CD14-positive monocyte (primary cell): ENCODE measurements around the gene OR4A16. TPM values are rescaled to one million over a fixed set of nuclear protein-coding genes. Genes with fewer than 3 reads are reported as not detected.

Experiments
- DNase-seq, 3 donors: peaks; one replicate each; pipeline ENCODE4 v3.0.0-alpha.2; 2011 to 2022
- H2AFZ ChIP-seq: 2 replicates; pipeline ENCODE4 v1.6.0; 2012; ENCODE audit warnings: mild to moderate bottlenecking, low read depth, low read length, inconsistent platforms; ENCODE audit not compliant: insufficient read depth, poor library complexity, severe bottlenecking
- H3K27ac ChIP-seq, 2 donors: 1 replicate in 1 of 2; 2 replicates in 1 of 2; pipeline ENCODE4 v1.5.1; 2012 to 2013; ENCODE audit warnings: low read length in 2 of 2, control low read depth in 1 of 2, inconsistent platforms in 1 of 2, low read depth in 1 of 2, mild to moderate bottlenecking in 1 of 2
- H3K27me3 ChIP-seq, 2 donors: one replicate each; pipeline versions ENCODE4 v1.6.0 to v1.6.1; 2011 to 2013; ENCODE audit warnings: low read length in 2 of 2; ENCODE audit not compliant: control insufficient read depth in 2 of 2, insufficient read depth in 2 of 2
- H3K36me3 ChIP-seq, 2 donors: replicated peaks in 1 of 2; 1 replicate in 1 of 2; 2 replicates in 1 of 2; pipeline versions ENCODE4 v1.5.1 to v1.6.1; 2012 to 2013; ENCODE audit warnings: low read length in 2 of 2, control low read depth in 1 of 2, inconsistent platforms in 1 of 2, mild to moderate bottlenecking in 1 of 2; ENCODE audit not compliant: insufficient read depth in 2 of 2, control insufficient read depth in 1 of 2
- H3K4me1 ChIP-seq, 2 donors: 1 replicate in 1 of 2; 2 replicates in 1 of 2; pipeline versions ENCODE4 v1.5.1 to v1.6.1; 2012 to 2013; ENCODE audit warnings: low read length in 2 of 2, control low read depth in 1 of 2, inconsistent platforms in 1 of 2, mild to moderate bottlenecking in 1 of 2, moderate library complexity in 1 of 2; ENCODE audit not compliant: insufficient read depth in 2 of 2, control insufficient read depth in 1 of 2
- H3K4me2 ChIP-seq: replicated peaks from 2 replicates; pipeline ENCODE3; 2012; ENCODE audit warnings: low read length, moderate library complexity, mild to moderate bottlenecking; ENCODE audit not compliant: poor library complexity, severe bottlenecking; ENCODE audit errors: extremely low read depth
- H3K4me3 ChIP-seq, 3 experiments: fragments of 200-600 bp in 1 of 3; sonication (generic) in 1 of 3; replicated peaks in 1 of 3; 1 replicate in 2 of 3; 2 replicates in 1 of 3; pipeline ENCODE4 v1.5.1; 2011 to 2013; ENCODE audit warnings: low read length in 3 of 3, mild to moderate bottlenecking in 3 of 3, control low read depth in 2 of 3, low read depth in 2 of 3, inconsistent platforms in 1 of 3, moderate library complexity in 1 of 3
- H3K79me2 ChIP-seq: 2 replicates; pipeline ENCODE4 v1.6.0; 2012; ENCODE audit warnings: mild to moderate bottlenecking, control low read depth, inconsistent platforms, low read length, moderate library complexity; ENCODE audit not compliant: insufficient read depth
- H3K9ac ChIP-seq: 2 replicates; pipeline ENCODE4 v1.6.0; 2017; ENCODE audit warnings: low read length, mild to moderate bottlenecking; ENCODE audit not compliant: insufficient read depth, poor library complexity, severe bottlenecking
- H3K9me3 ChIP-seq, 2 donors: replicated peaks in 1 of 2; 1 replicate in 1 of 2; 2 replicates in 1 of 2; pipeline versions ENCODE4 v1.5.1 to v1.6.1; 2012 to 2013; ENCODE audit warnings: low read length in 2 of 2, control low read depth in 1 of 2; ENCODE audit not compliant: control insufficient read depth in 1 of 2, insufficient read depth in 1 of 2
- H4K20me1 ChIP-seq: 2 replicates; pipeline ENCODE4 v1.6.0; 2012; ENCODE audit warnings: mild to moderate bottlenecking, low read length, control low read depth, moderate library complexity; ENCODE audit not compliant: insufficient read depth
- H3K27ac Mint-ChIP-seq, 7 donors: one replicate each; pipeline ENCODE4 v1.8.0; 2020; ENCODE audit warnings: mild to moderate bottlenecking in 7 of 7, mixed read lengths in 7 of 7, moderate library complexity in 6 of 7, inconsistent platforms in 2 of 7
- H3K27me3 Mint-ChIP-seq, 3 donors: one replicate each; pipeline ENCODE4 v1.8.0; 2021 to 2022; ENCODE audit warnings: low read depth in 3 of 3, mild to moderate bottlenecking in 3 of 3, mixed read lengths in 3 of 3, moderate library complexity in 3 of 3, inconsistent platforms in 1 of 3
- H3K36me3 Mint-ChIP-seq, 2 donors: one replicate each; pipeline ENCODE4 v1.8.0; 2020; ENCODE audit warnings: mixed read lengths in 2 of 2, inconsistent platforms in 1 of 2, mild to moderate bottlenecking in 1 of 2
- H3K4me1 Mint-ChIP-seq: one replicate; pipeline ENCODE4 v1.8.0; 2020; ENCODE audit warnings: mild to moderate bottlenecking, mixed read lengths
- H3K4me3 Mint-ChIP-seq, 2 donors: one replicate each; pipeline ENCODE4 v1.8.0; 2020; ENCODE audit warnings: mild to moderate bottlenecking in 2 of 2, mixed read lengths in 2 of 2, moderate library complexity in 1 of 2
- H3K9me3 Mint-ChIP-seq, 7 donors: one replicate each; pipeline ENCODE4 v1.8.0; 2020 to 2022; ENCODE audit warnings: mixed read lengths in 7 of 7, mild to moderate bottlenecking in 6 of 7, moderate library complexity in 6 of 7, inconsistent platforms in 2 of 7
- WGBS: methylation state at CpG from one replicate; pipeline ENCODE4 v1.1.5; 2013; ENCODE audit warnings: missing lambda C conversion rate; ENCODE audit not compliant: insufficient coverage; 5-methylcytosine and 5-hydroxymethylcytosine counted together
- intact Hi-C, 2 donors: fragments of 100-400 bp; cut with micrococcal nuclease; formaldehyde crosslinking; loops; one replicate each; pipeline versions ENCODE4 v1.15.0 to v1.15.1; 2023
- polyA plus RNA-seq, 3 donors: library from polyadenylated mRNA; depleted of rRNA in 1 of 3; unstranded in 2 of 3; stranded (reverse) in 1 of 3; fragments of 300-500 nt in 2 of 3; fragments of >200 nt in 1 of 3; fragmentation: Illumina TruSeq in 2 of 3; gene quantifications; 1 replicate in 2 of 3; 2 replicates in 1 of 3; pipeline ENCODE4 v1.2.3, GENCODE V29; 2012 to 2021
- TF ChIP-seq, protein P1 (sequence below): fragments of 200-600 bp; IDR thresholded peaks from one replicate; pipeline ENCODE4 v1.8.0; 2022; ENCODE audit warnings: antibody characterized with exemption, mild to moderate bottlenecking

Gene OR4A16
- polyA plus RNA-seq, 3 donors = not detected

DNA sequence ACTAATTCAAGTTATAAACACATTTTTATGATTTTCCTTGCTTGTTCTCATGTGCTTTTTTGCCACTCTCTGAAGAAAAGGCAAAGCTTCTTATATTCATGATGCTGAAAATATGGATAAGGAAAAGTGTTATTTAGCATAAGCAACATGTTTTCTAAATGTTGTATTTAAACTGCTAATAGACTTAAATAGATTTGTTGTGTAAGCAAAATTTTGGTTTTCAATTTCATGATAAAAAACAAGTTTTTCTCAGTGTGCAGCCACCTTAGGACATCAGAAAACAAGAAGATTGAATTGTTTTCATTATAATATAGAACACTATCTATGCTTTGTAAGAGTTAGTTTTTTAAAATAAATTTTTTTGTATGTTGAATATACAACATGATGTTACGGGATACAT is 2.3 kb downstream of the OR4A16 start:
- no peak overlapping the region for H3K27ac Mint-ChIP-seq
- Histone ChIP-seq H3K79me2 (no peaks in the 10 kb centered on the region), H3K27ac (no peak overlapping the region), H2AFZ (no peak overlapping the region), H3K9me3 (peaks cover 11 to 38% of the 10 kb centered on the region in 2 donors), H3K4me1 (no peaks in the 10 kb centered on the region), H4K20me1 (no peaks in the 10 kb centered on the region), H3K4me2 (no peak overlapping the region), H3K4me3 (no peak overlapping the region), H3K36me3 (no peaks in the 10 kb centered on the region), H3K27me3 (no peaks in the 10 kb centered on the region), H3K9ac (no peak overlapping the region)
- H3K4me1 Mint-ChIP-seq = no peaks in the 10 kb centered on the region
- peaks cover 4 to 15% (median 8%) of the 10 kb centered on the region in 7 donors for H3K9me3 Mint-ChIP-seq
- DNase-seq = no peak
- no peak overlapping the region for H3K4me3 Mint-ChIP-seq
- intact Hi-C loops = no loop called here
- H3K27me3 Mint-ChIP-seq = no peaks in the 10 kb centered on the region
- no peaks in the 10 kb centered on the region for H3K36me3 Mint-ChIP-seq
- TF ChIP-seq, protein P1, sequence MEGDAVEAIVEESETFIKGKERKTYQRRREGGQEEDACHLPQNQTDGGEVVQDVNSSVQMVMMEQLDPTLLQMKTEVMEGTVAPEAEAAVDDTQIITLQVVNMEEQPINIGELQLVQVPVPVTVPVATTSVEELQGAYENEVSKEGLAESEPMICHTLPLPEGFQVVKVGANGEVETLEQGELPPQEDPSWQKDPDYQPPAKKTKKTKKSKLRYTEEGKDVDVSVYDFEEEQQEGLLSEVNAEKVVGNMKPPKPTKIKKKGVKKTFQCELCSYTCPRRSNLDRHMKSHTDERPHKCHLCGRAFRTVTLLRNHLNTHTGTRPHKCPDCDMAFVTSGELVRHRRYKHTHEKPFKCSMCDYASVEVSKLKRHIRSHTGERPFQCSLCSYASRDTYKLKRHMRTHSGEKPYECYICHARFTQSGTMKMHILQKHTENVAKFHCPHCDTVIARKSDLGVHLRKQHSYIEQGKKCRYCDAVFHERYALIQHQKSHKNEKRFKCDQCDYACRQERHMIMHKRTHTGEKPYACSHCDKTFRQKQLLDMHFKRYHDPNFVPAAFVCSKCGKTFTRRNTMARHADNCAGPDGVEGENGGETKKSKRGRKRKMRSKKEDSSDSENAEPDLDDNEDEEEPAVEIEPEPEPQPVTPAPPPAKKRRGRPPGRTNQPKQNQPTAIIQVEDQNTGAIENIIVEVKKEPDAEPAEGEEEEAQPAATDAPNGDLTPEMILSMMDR = no peak
- WGBS = no CpG with 5 or more reads among the region's 1 CpG

DNA sequence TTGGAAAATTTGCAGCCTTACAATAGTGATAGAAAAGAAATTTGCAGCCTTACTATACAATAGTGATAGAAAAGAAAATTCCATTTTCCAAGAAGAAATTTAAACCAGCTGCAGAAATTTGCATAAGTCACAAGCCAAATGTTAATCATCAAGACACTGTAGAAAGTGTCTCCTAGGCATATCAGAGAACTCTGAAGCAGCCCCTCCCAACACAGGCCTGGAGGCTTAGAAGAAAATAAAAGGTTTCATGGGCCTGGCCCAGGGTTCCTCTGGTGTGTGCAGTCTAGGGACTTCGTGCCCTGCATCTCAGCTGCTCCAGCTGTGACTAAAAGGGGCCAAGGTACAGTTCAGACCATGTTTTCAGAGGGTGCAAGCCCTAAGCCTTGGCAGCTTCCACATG is 6.0 kb downstream of the OR4A16 start:
- H4K20me1 ChIP-seq = no peaks in the 10 kb centered on the region
- no peaks in the 10 kb centered on the region for H3K27me3 ChIP-seq
- H3K27ac ChIP-seq = no peak overlapping the region
- no peak overlapping the region for H3K4me2 ChIP-seq
- intact Hi-C loops = no loop called here
- 5% methylated on average over 1 of the region's 1 CpG for WGBS
- no peaks in the 10 kb centered on the region for H3K36me3 ChIP-seq
- Mint-ChIP-seq H3K27me3 (no peaks in the 10 kb centered on the region), H3K4me3 (no peak overlapping the region), H3K9me3 (peaks cover 3 to 18% (median 6%) of the 10 kb centered on the region in 7 donors), H3K36me3 (no peaks in the 10 kb centered on the region), H3K4me1 (no peaks in the 10 kb centered on the region), H3K27ac (no peak overlapping the region)
- peaks cover 11 to 20% of the 10 kb centered on the region in 2 donors for H3K9me3 ChIP-seq
- no peak for DNase-seq
- no peak overlapping the region for H3K9ac ChIP-seq
- H2AFZ ChIP-seq = no peak overlapping the region
- TF ChIP-seq, protein P1 = no peak
- no peaks in the 10 kb centered on the region for H3K79me2 ChIP-seq
- no peaks in the 10 kb centered on the region for H3K4me1 ChIP-seq
- no peak overlapping the region for H3K4me3 ChIP-seq
